HG03442 (cell line): ENCODE data around the gene NXT1.

Source experiments
- ATAC-seq: cut with Tn5 transposase; IDR thresholded peaks from one replicate; pipeline ENCODE4 v1.9.1; 2021; ENCODE audit warnings: mild to moderate bottlenecking, moderate library complexity; ENCODE audit not compliant: unreplicated experiment

The NXT1 gene

GRCh38 chr20:23358563-23358906 lies 7.9 kb downstream of the NXT1 start:
- no peak for ATAC-seq

GRCh38 chr20:23358923-23359593 lies 8.5 kb downstream of the NXT1 start:
- no peak for ATAC-seq

- ATAC-seq, result no peak
Measured at GRCh38 chr20:23360531-23360930, 9.9 kb downstream of the NXT1 start.

- ATAC-seq, result no peak
Measured at GRCh38 chr20:23361119-23361475, 10.5 kb downstream of the NXT1 start.

GRCh38 chr20:23361476-23362391 lies 11.1 kb downstream of the NXT1 start, which contains the start of gene GZF1:
Gene GZF1 (plus strand): TSS chr20:23362182. CDS start chr20:23364384, 2,202 bp downstream.
- peak; percentile 63 for ATAC-seq

- peak; percentile 6 for ATAC-seq
Measured at GRCh38 chr20:23362392-23363256, 12.0 kb downstream of the NXT1 start.

GRCh38 chr20:23363257-23363649 lies 12.7 kb downstream of the NXT1 start:
- no peak for ATAC-seq

GRCh38 chr20:23365390-23366165 lies 15.0 kb downstream of the NXT1 start:
- no peak for ATAC-seq

GRCh38 chr20:23366384-23366783 lies 15.8 kb downstream of the NXT1 start:
- no peak for ATAC-seq

- ATAC-seq, result no peak
Measured at GRCh38 chr20:23367770-23368169, 17.2 kb downstream of the NXT1 start.

- no peak for ATAC-seq
Measured at GRCh38 chr20:23368316-23369071, 17.9 kb downstream of the NXT1 start.

GRCh38 chr20:23369072-23369823 lies 18.7 kb downstream of the NXT1 start:
- ATAC-seq, result no peak

GRCh38 chr20:23370274-23370673 lies 19.7 kb downstream of the NXT1 start:
- no peak for ATAC-seq

- ATAC-seq, result no peak
Measured at GRCh38 chr20:23370873-23371272, 20.3 kb downstream of the NXT1 start.

- ATAC-seq, result no peak
Measured at GRCh38 chr20:23371496-23371895, 20.9 kb downstream of the NXT1 start.

GRCh38 chr20:23374441-23374840 lies 23.9 kb downstream of the NXT1 start:
- ATAC-seq, result no peak

GRCh38 chr20:23375827-23376226 lies 25.2 kb downstream of the NXT1 start:
- ATAC-seq, result no peak

- ATAC-seq, result no peak
Measured at GRCh38 chr20:23379772-23380171, 29.2 kb downstream of the NXT1 start.

- ATAC-seq, result no peak
Measured at GRCh38 chr20:23381876-23382275, 31.3 kb downstream of the NXT1 start.
